Measurements from ENCODE around the gene NT5M. TPM values are rescaled to one million over a fixed set of nuclear protein-coding genes. Genes with fewer than 3 reads are reported as not detected.

Gene NT5M
- total RNA-seq, 1 experiment from 2014 or later: 2.9 TPM

GRCh38 chr17:17391668-17392370 lies 88.6 kb downstream of the NT5M start:
- DNase-seq (ENCODE audit: low read depth): no peak

- no peak for DNase-seq (ENCODE audit: low read depth)
Observed at GRCh38 chr17:17393976-17394375, 90.8 kb downstream of the NT5M start.

DNA sequence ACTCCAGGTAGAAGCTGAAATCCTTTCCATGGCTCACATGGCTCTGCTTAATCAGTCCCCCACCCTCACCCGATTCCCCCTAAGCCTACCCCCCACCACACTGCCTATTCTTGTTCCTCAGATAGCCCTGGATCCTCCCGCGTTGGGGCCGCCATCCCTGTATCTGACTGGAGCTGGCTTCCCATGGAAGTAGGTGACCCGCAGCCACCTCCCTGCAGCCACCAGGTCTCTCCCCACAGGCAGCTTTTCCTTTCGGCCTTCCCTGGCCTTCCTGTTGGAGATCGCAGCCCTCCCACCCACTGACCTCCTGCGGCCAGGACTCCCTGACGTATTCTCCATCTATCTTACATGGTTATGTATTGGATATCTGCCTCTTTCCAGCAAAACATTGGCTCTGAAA lies 91.3 kb downstream of the NT5M start:
- no peak for DNase-seq (ENCODE audit: low read depth)

DNA sequence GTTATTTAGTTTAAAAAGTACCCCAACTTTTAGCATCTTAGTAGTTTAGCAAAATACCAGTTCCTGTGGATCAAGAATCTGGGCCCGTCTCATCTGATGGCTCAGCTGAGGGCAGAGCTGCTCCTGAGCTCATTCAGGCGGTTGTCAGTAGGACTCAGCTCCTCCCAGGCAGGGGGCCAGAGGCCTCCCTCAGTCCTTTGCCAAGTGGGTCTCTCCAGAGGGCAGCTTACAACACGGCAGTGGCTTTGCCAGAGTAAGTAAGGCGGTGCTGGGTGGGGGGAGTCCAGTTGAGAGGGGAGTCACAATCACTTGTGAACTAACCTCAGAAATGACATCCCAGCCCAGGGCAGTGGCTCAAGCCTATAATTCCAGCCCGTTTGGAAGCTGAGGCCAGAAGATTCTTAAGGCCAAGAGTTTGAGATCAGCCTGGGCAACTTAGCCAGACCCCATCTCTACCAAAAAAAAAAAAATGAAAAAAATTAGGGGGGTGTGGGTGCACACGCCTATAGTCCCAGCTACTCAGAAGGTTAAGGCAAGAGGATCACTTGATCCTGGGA lies 92.2 kb downstream of the NT5M start:
- DNase-seq (ENCODE audit: low read depth): no peak

GRCh38 chr17:17395885-17396284 lies 92.7 kb downstream of the NT5M start:
- DNase-seq (ENCODE audit: low read depth): no peak

Other genes with a start within 250 kb of the NT5M start
- not detected in 2 replicates for gene PLD6, start 97.0 kb upstream of the NT5M start, total RNA-seq (2014; rRNA removed; shearing (Covaris generic))
- 26.0 and 35.4 TPM in 2 replicates for gene FLCN, start 66.2 kb upstream of the NT5M start, total RNA-seq (2014; rRNA removed; shearing (Covaris generic))
- 154 and 183 TPM in 2 replicates for gene COPS3, start 22.1 kb upstream of the NT5M start, total RNA-seq (2014; rRNA removed; shearing (Covaris generic))
- gene MED9, start 173.6 kb downstream of the NT5M start, total RNA-seq (2014; rRNA removed; shearing (Covaris generic)): 9.7 and 13.7 TPM in 2 replicates
- not detected in 2 replicates for gene RASD1, start 193.0 kb downstream of the NT5M start, total RNA-seq (2014; rRNA removed; shearing (Covaris generic))